Parathyroid adenoma (tissue), 2 donors: ENCODE measurements around the gene EXOSC5.
"Not testable (repeated sequence)": the region's sequence is repeated elsewhere in the genome, so short reads cannot be mapped to it uniquely, and the experiment has no call there.

Experiments
- H2AFZ ChIP-seq: fragments of 300-600 bp; sonication (generic); one replicate; pipeline ENCODE4 v1.7.0; 2017; ENCODE audit warnings: antibody characterized with exemption, mild to moderate bottlenecking
- H3K27ac ChIP-seq: fragments of 300-600 bp; sonication (generic); one replicate; pipeline ENCODE4 v1.7.0; 2017
- H3K27me3 ChIP-seq: fragments of 300-600 bp; sonication (generic); one replicate; pipeline ENCODE4 v1.7.0; 2017; ENCODE audit warnings: low read length; ENCODE audit not compliant: control insufficient read depth, insufficient read depth
- H3K36me3 ChIP-seq: fragments of 300-600 bp; sonication (generic); one replicate; pipeline ENCODE4 v1.7.0; 2017; ENCODE audit warnings: low read length; ENCODE audit not compliant: control insufficient read depth, insufficient read depth
- H3K4me1 ChIP-seq: fragments of 300-600 bp; sonication (generic); one replicate; pipeline ENCODE4 v1.7.0; 2017; ENCODE audit warnings: control low read depth
- H3K4me2 ChIP-seq: fragments of 300-600 bp; sonication (generic); one replicate; pipeline ENCODE4 v1.7.0; 2017; ENCODE audit warnings: low read length
- H3K4me3 ChIP-seq: fragments of 300-600 bp; sonication (generic); one replicate; pipeline ENCODE4 v1.7.0; 2017; ENCODE audit warnings: low read depth, low read length
- H3K79me2 ChIP-seq: fragments of 300-600 bp; sonication (generic); one replicate; pipeline ENCODE4 v1.7.0; 2017; ENCODE audit warnings: control low read depth
- H3K9ac ChIP-seq: fragments of 300-600 bp; sonication (generic); one replicate; pipeline ENCODE4 v1.7.0; 2017; ENCODE audit warnings: mild to moderate bottlenecking
- H3K9me3 ChIP-seq: fragments of 300-600 bp; sonication (generic); one replicate; pipeline ENCODE4 v1.7.0; 2017; ENCODE audit warnings: low read length; ENCODE audit not compliant: control insufficient read depth
- CTCF ChIP-seq: fragments of 300-600 bp; sonication (generic); IDR thresholded peaks from one replicate; pipeline ENCODE4 v1.7.0; 2017; ENCODE audit warnings: antibody characterized with exemption, mild to moderate bottlenecking
- donor health status: primary hyperparathyroidism.

The EXOSC5 gene

GRCh38 chr19:41411100-41411967 is 14.2 kb upstream of the EXOSC5 start:
- no peak for TF ChIP-seq CTCF

GRCh38 chr19:41410336-41411054 is 13.3 kb upstream of the EXOSC5 start:
- no peak for TF ChIP-seq CTCF
- Histone ChIP-seq H3K9me3 (no peaks in the 10 kb centered on the region), H3K4me3 (no peak overlapping the region), H3K27me3 (no peaks in the 10 kb centered on the region), H3K9ac (no peak overlapping the region), H3K79me2 (peaks cover 10% of the 10 kb centered on the region), H3K4me1 (peaks cover 29% of the 10 kb centered on the region), H3K27ac (no peak overlapping the region), H2AFZ (no peak overlapping the region), H3K4me2 (no peak overlapping the region), H3K36me3 (no peaks in the 10 kb centered on the region)

More at GRCh38 chr19:41411100-41411967, 14.2 kb upstream of the EXOSC5 start:
- Histone ChIP-seq H3K79me2 (peaks cover 9% of the 10 kb centered on the region), H3K4me1 (peaks cover 29% of the 10 kb centered on the region), H3K9me3 (no peaks in the 10 kb centered on the region), H3K4me3 (no peak overlapping the region), H3K27ac (no peak overlapping the region), H3K36me3 (no peaks in the 10 kb centered on the region), H3K9ac (no peak overlapping the region), H3K4me2 (no peak overlapping the region), H3K27me3 (no peaks in the 10 kb centered on the region), H2AFZ (no peak overlapping the region)

- Histone ChIP-seq H3K27ac (no peak overlapping the region), H3K4me3 (no peak overlapping the region), H3K36me3 (no peaks in the 10 kb centered on the region), H2AFZ (no peak overlapping the region), H3K9me3 (no peaks in the 10 kb centered on the region), H3K9ac (no peak overlapping the region), H3K4me2 (peak overlapping the region; percentile 0), H3K79me2 (peaks cover 10% of the 10 kb centered on the region), H3K27me3 (no peaks in the 10 kb centered on the region), H3K4me1 (peaks cover 23% of the 10 kb centered on the region)
- TF ChIP-seq CTCF: no peak
Measured at GRCh38 chr19:41409288-41409687, 12.1 kb upstream of the EXOSC5 start.

GRCh38 chr19:41408846-41409245 is 11.7 kb upstream of the EXOSC5 start:
- Histone ChIP-seq H3K4me1 (peaks cover 23% of the 10 kb centered on the region), H3K79me2 (peaks cover 10% of the 10 kb centered on the region), H3K4me2 (peak overlapping the region; percentile 0)
- not testable (repeated sequence) for H3K27ac ChIP-seq, H3K4me3 ChIP-seq, H3K36me3 ChIP-seq, H3K27me3 ChIP-seq, H3K9me3 ChIP-seq, H2AFZ ChIP-seq, H3K9ac ChIP-seq

- peaks cover 23% of the 10 kb centered on the region for H3K4me1 ChIP-seq
- peaks cover 10% of the 10 kb centered on the region for H3K79me2 ChIP-seq
- H3K36me3 ChIP-seq: no peaks in the 10 kb centered on the region
- H3K27me3 ChIP-seq: no peaks in the 10 kb centered on the region
- no peak overlapping the region for H3K4me3 ChIP-seq
- no peak overlapping the region for H3K9ac ChIP-seq
- no peak overlapping the region for H2AFZ ChIP-seq
- no peaks in the 10 kb centered on the region for H3K9me3 ChIP-seq
- no peak overlapping the region for H3K4me2 ChIP-seq
- TF ChIP-seq CTCF: no peak
- H3K27ac ChIP-seq: no peak overlapping the region
Measured at GRCh38 chr19:41408256-41408655, 11.1 kb upstream of the EXOSC5 start.
